ENCODE results near the gene ZNF317. TPM values are rescaled to one million over a fixed set of nuclear protein-coding genes. Genes with fewer than 3 reads are reported as not detected.

ZNF317 gene
- total RNA-seq, 1 experiment from 2014 or later: 34.7 TPM

DNA sequence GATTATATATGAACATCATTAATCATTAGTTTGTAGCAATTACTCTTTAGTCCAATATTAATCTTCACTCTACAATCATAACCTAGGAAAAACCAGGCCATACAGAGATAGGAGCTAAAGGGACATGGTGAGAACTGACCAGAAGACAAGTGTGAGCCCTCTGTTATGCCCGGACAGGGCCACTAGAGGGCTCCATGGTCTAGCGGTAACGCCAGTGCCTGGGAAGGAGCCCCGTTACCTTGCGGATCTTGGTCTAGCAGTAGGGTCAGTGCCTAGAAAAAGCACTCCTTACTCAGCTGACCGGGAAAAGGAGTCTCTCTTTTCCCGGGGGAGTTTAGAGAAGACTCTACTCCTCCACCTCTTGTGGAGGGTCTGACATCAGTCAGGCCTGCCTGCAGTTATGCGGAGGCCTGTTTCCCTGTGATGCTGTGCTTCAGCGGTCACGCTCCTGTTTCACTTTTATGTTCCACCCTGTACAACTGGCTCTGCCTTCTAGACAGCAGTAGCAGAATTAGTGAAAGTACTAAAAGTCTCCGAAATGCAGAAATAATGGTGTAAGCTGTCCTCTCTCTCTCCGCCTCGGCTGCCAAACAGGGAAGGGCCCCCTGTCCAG, 65.4 kb downstream of the ZNF317 start:
- no peaks in the 10 kb centered on the region for H3K9me2 ChIP-seq (replicated peaks; ENCODE audit: low read length)
- ATAC-seq: peak; percentile 94
- no peaks in the 10 kb centered on the region for H3K79me2 ChIP-seq (ENCODE audit: low read length)
- no peaks in the 10 kb centered on the region for H3K9me3 ChIP-seq (ENCODE audit: low read length)
- peak overlapping the region; percentile 79 for H2AFZ ChIP-seq (ENCODE audit: low read length)
- intact Hi-C loops (cut with micrococcal nuclease): loop anchor here (1.0 kb wide), 4 partner anchors 69 to 591 kb away; no protein-coding TSS in a partner anchor
- H3K4me1 ChIP-seq (ENCODE audit: insufficient read depth, low read length): no peaks in the 10 kb centered on the region
- no peaks in the 10 kb centered on the region for H3K27me3 ChIP-seq (ENCODE audit: low read length)
- peak overlapping the region; percentile 71 for H3K4me2 ChIP-seq (ENCODE audit: low read length)
- DNase-seq: peak; percentile 89
- H3K4me3 ChIP-seq (ENCODE audit: low read length): peak overlapping the region; percentile 54
- H3F3A ChIP-seq (ENCODE audit: low read length, unreplicated experiment): no peaks in the 10 kb centered on the region
- ChIA-PET CTCF (interaction anchor here (0.5 to 0.6 kb wide), 4 partner anchors 65 to 239 kb away, joined by 3 to 21 read pairs (median 4); partner anchors contain the start of gene ZNF317), POLR2A (ENCODE audit: unreplicated experiment) (no interaction called here)
- TF ChIP-seq, protein P1, sequence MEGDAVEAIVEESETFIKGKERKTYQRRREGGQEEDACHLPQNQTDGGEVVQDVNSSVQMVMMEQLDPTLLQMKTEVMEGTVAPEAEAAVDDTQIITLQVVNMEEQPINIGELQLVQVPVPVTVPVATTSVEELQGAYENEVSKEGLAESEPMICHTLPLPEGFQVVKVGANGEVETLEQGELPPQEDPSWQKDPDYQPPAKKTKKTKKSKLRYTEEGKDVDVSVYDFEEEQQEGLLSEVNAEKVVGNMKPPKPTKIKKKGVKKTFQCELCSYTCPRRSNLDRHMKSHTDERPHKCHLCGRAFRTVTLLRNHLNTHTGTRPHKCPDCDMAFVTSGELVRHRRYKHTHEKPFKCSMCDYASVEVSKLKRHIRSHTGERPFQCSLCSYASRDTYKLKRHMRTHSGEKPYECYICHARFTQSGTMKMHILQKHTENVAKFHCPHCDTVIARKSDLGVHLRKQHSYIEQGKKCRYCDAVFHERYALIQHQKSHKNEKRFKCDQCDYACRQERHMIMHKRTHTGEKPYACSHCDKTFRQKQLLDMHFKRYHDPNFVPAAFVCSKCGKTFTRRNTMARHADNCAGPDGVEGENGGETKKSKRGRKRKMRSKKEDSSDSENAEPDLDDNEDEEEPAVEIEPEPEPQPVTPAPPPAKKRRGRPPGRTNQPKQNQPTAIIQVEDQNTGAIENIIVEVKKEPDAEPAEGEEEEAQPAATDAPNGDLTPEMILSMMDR (conservative IDR thresholded peaks at IDR 0.05; ENCODE audit: low read depth, low read length): peak; percentile 84
- no peak for TF ChIP-seq EZH2 (IDR thresholded peaks at IDR 0.05; ENCODE audit: low read length, unreplicated experiment)
- no peak overlapping the region for H3K9ac ChIP-seq (ENCODE audit: low read length)
- no peak overlapping the region for H3K27ac ChIP-seq (ENCODE audit: low read length)
- no peaks in the 10 kb centered on the region; the same call in 1 of the 2 replicates for H3K36me3 ChIP-seq (ENCODE audit: low read depth, low read length)
- H4K20me1 ChIP-seq (ENCODE audit: low read length): no peaks in the 10 kb centered on the region
- no TSS peak for BruUV-seq (replicated peaks)

Other genes starting within 250 kb of the ZNF317 start
- gene MUC16, start 130.0 kb upstream of the ZNF317 start, total RNA-seq (2014; rRNA removed): 0.15 and 0.52 TPM in 2 replicates
- gene OR1M1, start 53.3 kb upstream of the ZNF317 start, total RNA-seq (2014; rRNA removed): not detected in 2 replicates
- not detected in 2 replicates for gene OR7G2, start 32.9 kb upstream of the ZNF317 start, total RNA-seq (2014; rRNA removed)
- gene OR7G1, start 24.6 kb upstream of the ZNF317 start, total RNA-seq (2014; rRNA removed): not detected in 2 replicates
- not detected in 2 replicates for gene OR7G3, start 13.4 kb upstream of the ZNF317 start, total RNA-seq (2014; rRNA removed)
- 0.07 TPM in 1 of 2 replicates, not detected in the other for gene OR7D2, start 38.6 kb downstream of the ZNF317 start, total RNA-seq (2014; rRNA removed)
- gene OR7D4, start 79.2 kb downstream of the ZNF317 start, total RNA-seq (2014; rRNA removed): not detected in 2 replicates
- gene OR7E24, start 110.5 kb downstream of the ZNF317 start, total RNA-seq (2014; rRNA removed): not detected in 2 replicates
- 30.9 and 36.0 TPM in 2 replicates for gene ZNF699, start 169.4 kb downstream of the ZNF317 start, total RNA-seq (2014; rRNA removed)
- 13.1 and 20.1 TPM in 2 replicates for gene ZNF559, start 183.8 kb downstream of the ZNF317 start, total RNA-seq (2014; rRNA removed)
- 1.3 and 1.4 TPM in 2 replicates for gene ZNF177, start 222.6 kb downstream of the ZNF317 start, total RNA-seq (2014; rRNA removed)

Measured in PC-3 (cell line).